Measurements from ENCODE around the gene PALMD.

DNA sequence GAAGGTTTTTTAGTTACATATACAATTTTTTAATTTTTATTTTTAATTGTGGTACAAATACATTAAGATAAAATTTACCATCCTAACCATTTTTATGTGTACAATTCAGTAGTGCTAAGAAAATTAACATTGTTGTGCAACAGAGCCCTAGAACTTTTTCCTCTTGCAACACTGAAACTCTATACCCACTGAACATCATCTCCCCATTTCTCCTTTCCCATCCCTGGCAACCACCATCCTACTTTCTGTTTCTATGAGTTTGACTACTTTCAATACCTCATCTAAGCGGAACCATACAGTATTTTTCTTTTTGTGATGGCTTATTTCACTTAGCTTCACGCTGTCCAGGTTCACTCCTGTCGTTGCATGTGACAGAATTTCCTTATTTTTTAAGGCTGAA, 54.1 kb downstream of the PALMD start:
- TF ChIP-seq, protein P1, sequence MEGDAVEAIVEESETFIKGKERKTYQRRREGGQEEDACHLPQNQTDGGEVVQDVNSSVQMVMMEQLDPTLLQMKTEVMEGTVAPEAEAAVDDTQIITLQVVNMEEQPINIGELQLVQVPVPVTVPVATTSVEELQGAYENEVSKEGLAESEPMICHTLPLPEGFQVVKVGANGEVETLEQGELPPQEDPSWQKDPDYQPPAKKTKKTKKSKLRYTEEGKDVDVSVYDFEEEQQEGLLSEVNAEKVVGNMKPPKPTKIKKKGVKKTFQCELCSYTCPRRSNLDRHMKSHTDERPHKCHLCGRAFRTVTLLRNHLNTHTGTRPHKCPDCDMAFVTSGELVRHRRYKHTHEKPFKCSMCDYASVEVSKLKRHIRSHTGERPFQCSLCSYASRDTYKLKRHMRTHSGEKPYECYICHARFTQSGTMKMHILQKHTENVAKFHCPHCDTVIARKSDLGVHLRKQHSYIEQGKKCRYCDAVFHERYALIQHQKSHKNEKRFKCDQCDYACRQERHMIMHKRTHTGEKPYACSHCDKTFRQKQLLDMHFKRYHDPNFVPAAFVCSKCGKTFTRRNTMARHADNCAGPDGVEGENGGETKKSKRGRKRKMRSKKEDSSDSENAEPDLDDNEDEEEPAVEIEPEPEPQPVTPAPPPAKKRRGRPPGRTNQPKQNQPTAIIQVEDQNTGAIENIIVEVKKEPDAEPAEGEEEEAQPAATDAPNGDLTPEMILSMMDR (IDR thresholded peaks at IDR 0.05): no peak
- TF ChIP-seq POLR2A (IDR thresholded peaks at IDR 0.05): no peak
